Skin epidermis (tissue), 12 donors: ENCODE data around the gene SETBP1.
A peak's percentile ranks its signal among the peaks of the same experiment; 100 is the strongest.

Source experiments
- H3K27ac ChIP-seq, 21 experiments: fragments of 200-600 bp; sonication (generic) in 11 of 21; one replicate each; pipeline ENCODE4 v1.5.0; 2020; ENCODE audit warnings: mild to moderate bottlenecking in 3 of 21, inconsistent platforms in 2 of 21, moderate library complexity in 2 of 21
- H3K4me3 ChIP-seq, 7 experiments: fragments of 200-600 bp; sonication (generic) in 2 of 7; one replicate each; pipeline ENCODE4 v1.5.0; 2020; ENCODE audit warnings: inconsistent platforms in 2 of 7, mild to moderate bottlenecking in 2 of 7, moderate library complexity in 1 of 7

SETBP1 gene

GRCh38 chr18:44937960-44938719 is 257.5 kb downstream of the SETBP1 start:
- H3K27ac ChIP-seq, result peak overlapping the region in 1 of 21 experiments; percentile 37
- no peak overlapping the region for H3K4me3 ChIP-seq

- Histone ChIP-seq H3K27ac (peak overlapping the region in 1 of 21 experiments; percentile 37), H3K4me3 (no peak overlapping the region)
Measured at GRCh38 chr18:44938720-44939665, 258.3 kb downstream of the SETBP1 start.

- no peak overlapping the region for H3K27ac ChIP-seq
- H3K4me3 ChIP-seq, result no peak overlapping the region
Measured at GRCh38 chr18:44941516-44941915, 260.8 kb downstream of the SETBP1 start.

- H3K27ac ChIP-seq, result no peak overlapping the region
- H3K4me3 ChIP-seq, result no peak overlapping the region
Measured at GRCh38 chr18:44942073-44942472, 261.4 kb downstream of the SETBP1 start.

- H3K27ac ChIP-seq, result peak overlapping the region in 1 of 21 experiments; percentile 21
- H3K4me3 ChIP-seq, result no peak overlapping the region
Measured at GRCh38 chr18:44943311-44943881, 262.7 kb downstream of the SETBP1 start.

- no peak overlapping the region for H3K4me3 ChIP-seq
- H3K27ac ChIP-seq, result no peak overlapping the region
Measured at GRCh38 chr18:44944461-44944860, 263.8 kb downstream of the SETBP1 start.

GRCh38 chr18:44945888-44946401 is 265.3 kb downstream of the SETBP1 start:
- no peak overlapping the region for H3K27ac ChIP-seq
- H3K4me3 ChIP-seq, result no peak overlapping the region

- no peak overlapping the region for H3K27ac ChIP-seq
- H3K4me3 ChIP-seq, result no peak overlapping the region
Measured at GRCh38 chr18:44946529-44947113, 265.9 kb downstream of the SETBP1 start.

GRCh38 chr18:44949967-44950366 is 269.3 kb downstream of the SETBP1 start:
- Histone ChIP-seq H3K4me3 (no peak overlapping the region), H3K27ac (no peak overlapping the region)

GRCh38 chr18:44950685-44951195 is 270.1 kb downstream of the SETBP1 start:
- Histone ChIP-seq H3K4me3 (no peak overlapping the region), H3K27ac (no peak overlapping the region)

- Histone ChIP-seq H3K4me3 (no peak overlapping the region), H3K27ac (no peak overlapping the region)
Measured at GRCh38 chr18:44951748-44952147, 271.1 kb downstream of the SETBP1 start.

- Histone ChIP-seq H3K4me3 (no peak overlapping the region), H3K27ac (no peak overlapping the region)
Measured at GRCh38 chr18:44954257-44954656, 273.6 kb downstream of the SETBP1 start.

- Histone ChIP-seq H3K4me3 (no peak overlapping the region), H3K27ac (no peak overlapping the region)
Measured at GRCh38 chr18:44955825-44956224, 275.1 kb downstream of the SETBP1 start.

- Histone ChIP-seq H3K27ac (no peak overlapping the region), H3K4me3 (no peak overlapping the region)
Measured at GRCh38 chr18:44957025-44957424, 276.3 kb downstream of the SETBP1 start.

GRCh38 chr18:44957461-44957860 is 276.8 kb downstream of the SETBP1 start:
- Histone ChIP-seq H3K4me3 (no peak overlapping the region), H3K27ac (no peak overlapping the region)

GRCh38 chr18:44958040-44958439 is 277.4 kb downstream of the SETBP1 start:
- H3K27ac ChIP-seq, result no peak overlapping the region
- no peak overlapping the region for H3K4me3 ChIP-seq

- no peak overlapping the region for H3K27ac ChIP-seq
- no peak overlapping the region for H3K4me3 ChIP-seq
Measured at GRCh38 chr18:44958455-44958854, 277.8 kb downstream of the SETBP1 start.

- Histone ChIP-seq H3K27ac (no peak overlapping the region), H3K4me3 (no peak overlapping the region)
Measured at GRCh38 chr18:44959013-44959412, 278.3 kb downstream of the SETBP1 start.

- no peak overlapping the region for H3K4me3 ChIP-seq
Measured at GRCh38 chr18:44960580-44960979, 279.9 kb downstream of the SETBP1 start.

More at GRCh38 chr18:44960580-44960979, 279.9 kb downstream of the SETBP1 start:
- no peak overlapping the region for H3K27ac ChIP-seq
